ENCODE measurements around the gene TENT5D.

The TENT5D gene

GRCh38 chrX:80471582-80471981 is 51.3 kb downstream of the TENT5D start:
- no peak overlapping the region for H3K27ac ChIP-seq (ENCODE audit: low read depth, low read length)
- no peaks in the 10 kb centered on the region for H4K20me1 ChIP-seq (ENCODE audit: low read depth, low read length)
- no peak overlapping the region for H3K9ac ChIP-seq (ENCODE audit: low read length)
- TF ChIP-seq EZH2phosphoT487 (conservative IDR thresholded peaks at IDR 0.05; ENCODE audit: low read length): no peak
- TF ChIP-seq, protein P1, sequence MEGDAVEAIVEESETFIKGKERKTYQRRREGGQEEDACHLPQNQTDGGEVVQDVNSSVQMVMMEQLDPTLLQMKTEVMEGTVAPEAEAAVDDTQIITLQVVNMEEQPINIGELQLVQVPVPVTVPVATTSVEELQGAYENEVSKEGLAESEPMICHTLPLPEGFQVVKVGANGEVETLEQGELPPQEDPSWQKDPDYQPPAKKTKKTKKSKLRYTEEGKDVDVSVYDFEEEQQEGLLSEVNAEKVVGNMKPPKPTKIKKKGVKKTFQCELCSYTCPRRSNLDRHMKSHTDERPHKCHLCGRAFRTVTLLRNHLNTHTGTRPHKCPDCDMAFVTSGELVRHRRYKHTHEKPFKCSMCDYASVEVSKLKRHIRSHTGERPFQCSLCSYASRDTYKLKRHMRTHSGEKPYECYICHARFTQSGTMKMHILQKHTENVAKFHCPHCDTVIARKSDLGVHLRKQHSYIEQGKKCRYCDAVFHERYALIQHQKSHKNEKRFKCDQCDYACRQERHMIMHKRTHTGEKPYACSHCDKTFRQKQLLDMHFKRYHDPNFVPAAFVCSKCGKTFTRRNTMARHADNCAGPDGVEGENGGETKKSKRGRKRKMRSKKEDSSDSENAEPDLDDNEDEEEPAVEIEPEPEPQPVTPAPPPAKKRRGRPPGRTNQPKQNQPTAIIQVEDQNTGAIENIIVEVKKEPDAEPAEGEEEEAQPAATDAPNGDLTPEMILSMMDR (IDR thresholded peaks at IDR 0.05; ENCODE audit: insufficient read depth, low read length, poor library complexity, severe bottlenecking): no peak
- H3F3A ChIP-seq (ENCODE audit: insufficient read depth): no peaks in the 10 kb centered on the region
- H3K27me3 ChIP-seq (ENCODE audit: low read length): no peaks in the 10 kb centered on the region
- no peak overlapping the region for H3K4me2 ChIP-seq (ENCODE audit: low read depth, low read length, poor library complexity, severe bottlenecking)
- H3K9me3 ChIP-seq (ENCODE audit: insufficient read depth, low read length): no peaks in the 10 kb centered on the region
- no peak overlapping the region for H2AFZ ChIP-seq (ENCODE audit: low read depth, low read length, severe bottlenecking)
- H3K79me2 ChIP-seq (ENCODE audit: insufficient read depth, low read length): no peaks in the 10 kb centered on the region
- no peak overlapping the region for H3K4me3 ChIP-seq (ENCODE audit: insufficient read depth, low read length, poor library complexity, severe bottlenecking)
- no peaks in the 10 kb centered on the region for H3K9me2 ChIP-seq (replicated peaks; ENCODE audit: insufficient read depth, low read length)
- H3K36me3 ChIP-seq (ENCODE audit: low read length): no peaks in the 10 kb centered on the region

DNA sequence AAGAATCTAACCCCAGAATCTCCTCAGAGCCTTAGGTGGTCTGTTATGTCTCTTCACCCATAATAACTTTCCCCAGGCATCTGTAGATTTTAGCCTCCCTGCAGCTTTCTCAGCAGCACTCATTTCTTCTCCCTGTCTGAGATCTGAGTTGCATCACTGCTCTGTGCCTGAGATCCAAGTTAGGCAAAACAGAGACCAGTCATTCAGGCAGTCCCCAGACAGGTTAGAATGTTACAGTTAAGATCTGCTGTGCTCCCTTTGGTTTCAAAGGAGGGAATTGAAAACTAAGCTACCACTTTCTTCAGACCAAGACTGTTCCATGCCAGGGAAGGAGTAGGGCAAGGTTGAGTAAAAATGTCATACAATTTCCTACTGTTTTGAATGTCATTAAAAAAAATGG is 65.3 kb downstream of the TENT5D start:
- TF ChIP-seq, protein P1 (IDR thresholded peaks at IDR 0.05; ENCODE audit: insufficient read depth, low read length, poor library complexity, severe bottlenecking): no peak
- TF ChIP-seq EZH2phosphoT487 (conservative IDR thresholded peaks at IDR 0.05; ENCODE audit: low read length): no peak
- Histone ChIP-seq H2AFZ (ENCODE audit: low read depth, low read length, severe bottlenecking) (no peak overlapping the region), H3K27me3 (ENCODE audit: low read length) (no peaks in the 10 kb centered on the region), H3F3A (ENCODE audit: insufficient read depth) (no peaks in the 10 kb centered on the region), H3K36me3 (ENCODE audit: low read length) (no peaks in the 10 kb centered on the region), H3K79me2 (ENCODE audit: insufficient read depth, low read length) (no peaks in the 10 kb centered on the region), H3K9ac (ENCODE audit: low read length) (no peak overlapping the region), H3K27ac (ENCODE audit: low read depth, low read length) (no peak overlapping the region), H3K4me2 (ENCODE audit: low read depth, low read length, poor library complexity, severe bottlenecking) (no peak overlapping the region), H3K9me3 (ENCODE audit: insufficient read depth, low read length) (no peaks in the 10 kb centered on the region), H3K4me3 (ENCODE audit: insufficient read depth, low read length, poor library complexity, severe bottlenecking) (no peak overlapping the region), H3K9me2 (replicated peaks; ENCODE audit: insufficient read depth, low read length) (no peaks in the 10 kb centered on the region), H4K20me1 (ENCODE audit: low read depth, low read length) (no peaks in the 10 kb centered on the region)

DNA sequence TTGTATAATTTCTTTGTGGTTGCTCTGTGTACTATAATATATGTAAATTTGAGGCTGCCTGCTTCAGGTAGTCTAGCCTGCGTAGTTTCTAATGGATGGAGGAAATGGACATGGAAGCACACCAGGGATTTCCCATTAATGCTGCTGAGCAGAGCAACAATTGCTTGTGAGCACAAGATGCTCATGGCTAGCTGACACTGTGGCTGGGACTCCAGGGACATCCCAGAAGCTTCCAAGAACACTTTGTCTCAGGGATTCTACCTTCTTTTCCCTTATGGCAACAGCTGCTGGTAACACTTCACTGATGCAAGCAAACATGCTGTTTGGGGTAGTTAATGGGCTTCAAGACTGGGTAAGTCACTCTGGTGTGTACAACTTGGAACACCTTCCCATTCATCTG is 66.1 kb downstream of the TENT5D start:
- TF ChIP-seq, protein P1 (IDR thresholded peaks at IDR 0.05; ENCODE audit: insufficient read depth, low read length, poor library complexity, severe bottlenecking): no peak
- TF ChIP-seq EZH2phosphoT487 (conservative IDR thresholded peaks at IDR 0.05; ENCODE audit: low read length): no peak
- Histone ChIP-seq H3F3A (ENCODE audit: insufficient read depth) (no peaks in the 10 kb centered on the region), H3K9ac (ENCODE audit: low read length) (no peak overlapping the region), H3K79me2 (ENCODE audit: insufficient read depth, low read length) (no peaks in the 10 kb centered on the region), H2AFZ (ENCODE audit: low read depth, low read length, severe bottlenecking) (no peak overlapping the region), H3K4me3 (ENCODE audit: insufficient read depth, low read length, poor library complexity, severe bottlenecking) (no peak overlapping the region), H3K9me3 (ENCODE audit: insufficient read depth, low read length) (no peaks in the 10 kb centered on the region), H3K27me3 (ENCODE audit: low read length) (no peaks in the 10 kb centered on the region), H3K9me2 (replicated peaks; ENCODE audit: insufficient read depth, low read length) (no peaks in the 10 kb centered on the region), H3K27ac (ENCODE audit: low read depth, low read length) (no peak overlapping the region), H3K4me2 (ENCODE audit: low read depth, low read length, poor library complexity, severe bottlenecking) (no peak overlapping the region), H3K36me3 (ENCODE audit: low read length) (no peaks in the 10 kb centered on the region), H4K20me1 (ENCODE audit: low read depth, low read length) (no peaks in the 10 kb centered on the region)

Measured in SU-DHL-6 (cell line).